ENCODE measurements around the gene DUOX1.

GRCh38 chr15:45088801-45089711 lies 40.7 kb upstream of the DUOX1 start:
- no peak for TF ChIP-seq MAX (IDR thresholded peaks at IDR 0.05)
- TF ChIP-seq CREB1 (IDR thresholded peaks at IDR 0.05; ENCODE audit: low read depth), result no peak
- no peak for TF ChIP-seq YY1 (IDR thresholded peaks at IDR 0.05; ENCODE audit: low read depth)
- no peak for TF ChIP-seq EP300 (IDR thresholded peaks at IDR 0.05; ENCODE audit: borderline replicate concordance)
- TF ChIP-seq TEAD4 (IDR thresholded peaks at IDR 0.05), result no peak
- TF ChIP-seq TAF1 (IDR thresholded peaks at IDR 0.05; ENCODE audit: low read depth), result no peak
- TF ChIP-seq REST (IDR thresholded peaks at IDR 0.05; ENCODE audit: low read depth), result no peak
- no peak for TF ChIP-seq EGR1 (IDR thresholded peaks at IDR 0.05)
- no peak for TF ChIP-seq TCF12 (IDR thresholded peaks at IDR 0.05; ENCODE audit: low read depth)
- TF ChIP-seq USF1 (IDR thresholded peaks at IDR 0.05), result no peak
